H1 (cell line): ENCODE measurements around the gene SVOPL. TPM values are rescaled to one million over a fixed set of nuclear protein-coding genes. Genes with fewer than 3 reads are reported as not detected.

ENCODE experiments used
- CTCF ChIA-PET: fragments of 300-600 bp; sonication (Branson Sonifier 250); formaldehyde crosslinking; loops from one replicate; lab custom pipeline; 2021; ENCODE audit not compliant: partially characterized antibody; lab: Charles Lee
- POLR2A ChIA-PET: fragments of 300-600 bp; sonication (Branson Sonifier 250); formaldehyde crosslinking; loops from one replicate; lab custom pipeline; 2021; ENCODE audit warnings: inconsistent platforms; ENCODE audit not compliant: partially characterized antibody; lab: Charles Lee
- DNase-seq, 2 experiments: peaks; one replicate each; pipeline versions ENCODE4 v3.0.0 to v3.0.0-alpha.2; 2010 to 2022; ENCODE audit warnings: low spot score in 2 of 2, low read depth in 1 of 2, mixed read lengths in 1 of 2
- FAIRE-seq: peaks from 2 replicates; lab custom pipeline; 2011; peaks lifted over from hg19 to GRCh38; lab: Jason Lieb, UNC
- H2AFZ ChIP-seq: 2 replicates; pipeline ENCODE4 v1.8.1; 2012; ENCODE audit warnings: low read length, inconsistent platforms
- H2AK5ac ChIP-seq: 2 replicates; pipeline ENCODE4 v1.6.1; 2013; ENCODE audit warnings: low read depth, low read length
- H2BK120ac ChIP-seq: replicated peaks from 2 replicates; pipeline ENCODE3; 2013; ENCODE audit warnings: low read depth, low read length, inconsistent platforms
- H2BK12ac ChIP-seq: 2 replicates; pipeline ENCODE4 v1.6.1; 2013; ENCODE audit warnings: low read depth, low read length
- H2BK15ac ChIP-seq: 2 replicates; pipeline ENCODE4 v1.6.1; 2013; ENCODE audit warnings: low read length
- H2BK20ac ChIP-seq: 2 replicates; pipeline ENCODE4 v1.6.1; 2013; ENCODE audit warnings: low read length
- H2BK5ac ChIP-seq: 2 replicates; pipeline ENCODE4 v1.6.1; 2013; ENCODE audit warnings: low read depth, low read length
- H3K14ac ChIP-seq: 2 replicates; pipeline ENCODE4 v1.6.1; 2013; ENCODE audit warnings: inconsistent platforms; ENCODE audit not compliant: insufficient read length
- H3K18ac ChIP-seq: 2 replicates; pipeline ENCODE4 v1.6.1; 2013; ENCODE audit warnings: low read length; ENCODE audit errors: extremely low read depth
- H3K23ac ChIP-seq: 2 replicates; pipeline ENCODE4 v1.6.1; 2013; ENCODE audit warnings: inconsistent platforms; ENCODE audit not compliant: insufficient read length
- H3K23me2 ChIP-seq: 2 replicates; pipeline ENCODE4 v1.6.1; 2013; ENCODE audit warnings: low read depth, low read length
- H3K27ac ChIP-seq: 2 replicates; pipeline ENCODE4 v1.6.1; 2011; ENCODE audit warnings: low read depth, low read length, inconsistent platforms
- H3K27me3 ChIP-seq, 4 experiments: replicated peaks in 1 of 4; 1 replicate in 1 of 4; 2 replicates in 3 of 4; pipeline versions ENCODE4 v1.6.1 to v1.8.1; 2011 to 2013; ENCODE audit warnings: low read length in 3 of 4, mild to moderate bottlenecking in 3 of 4, inconsistent platforms in 2 of 4, mixed read lengths in 2 of 4, moderate library complexity in 1 of 4; ENCODE audit not compliant: control insufficient read depth in 3 of 4, insufficient read depth in 3 of 4; ENCODE audit errors: extremely low read depth in 1 of 4
- H3K36me3 ChIP-seq, 4 experiments: 2 replicates each; pipeline versions ENCODE4 v1.6.1 to v1.8.1; 2011 to 2013; ENCODE audit warnings: mild to moderate bottlenecking in 4 of 4, low read length in 3 of 4, moderate library complexity in 2 of 4, control low read depth in 1 of 4, inconsistent platforms in 1 of 4; ENCODE audit not compliant: insufficient read depth in 4 of 4, control insufficient read depth in 2 of 4
- H3K4ac ChIP-seq: replicated peaks from 2 replicates; pipeline ENCODE3; 2013; ENCODE audit warnings: low read length, low read depth, mixed read lengths, inconsistent platforms; ENCODE audit not compliant: insufficient read length
- H3K4me1 ChIP-seq, 4 experiments: replicated peaks in 1 of 4; 1 replicate in 1 of 4; 2 replicates in 3 of 4; pipeline versions ENCODE4 v1.6.1 to v1.8.1; 2011 to 2013; ENCODE audit warnings: low read length in 3 of 4, inconsistent platforms in 2 of 4, mixed read lengths in 1 of 4; ENCODE audit not compliant: insufficient read depth in 4 of 4, control insufficient read depth in 3 of 4
- H3K4me2 ChIP-seq, 2 experiments: 2 replicates each; pipeline versions ENCODE4 v1.6.1 to v1.8.1; 2011 to 2013; ENCODE audit warnings: low read depth in 2 of 2, low read length in 2 of 2, control low read depth in 1 of 2, inconsistent platforms in 1 of 2, mild to moderate bottlenecking in 1 of 2; ENCODE audit not compliant: insufficient read depth in 1 of 2
- H3K4me3 ChIP-seq, 4 experiments: fragments of 200-600, 300-600 bp in 1 of 4; sonication (generic), shearing (Covaris generic), sonication (Bioruptor Twin) in 1 of 4; 2 replicates each; pipeline versions ENCODE4 v1.5.1 to v1.8.1; 2011 to 2016; ENCODE audit warnings: low read length in 4 of 4, low read depth in 3 of 4, control low read depth in 2 of 4, inconsistent platforms in 2 of 4, mild to moderate bottlenecking in 2 of 4, mixed read lengths in 1 of 4, moderate library complexity in 1 of 4; ENCODE audit not compliant: insufficient read depth in 2 of 4; ENCODE audit errors: extremely low read depth in 1 of 4
- H3K56ac ChIP-seq: replicated peaks from 2 replicates; pipeline ENCODE3; 2013; ENCODE audit warnings: low read depth, mild to moderate bottlenecking, mixed read lengths, low read length, inconsistent platforms; ENCODE audit not compliant: insufficient read length
- H3K79me1 ChIP-seq: 2 replicates; pipeline ENCODE4 v1.6.1; 2013; ENCODE audit warnings: low read depth, low read length, control low read depth
- H3K79me2 ChIP-seq, 2 experiments: 2 replicates each; pipeline versions ENCODE4 v1.6.1 to v1.8.1; 2012 to 2013; ENCODE audit warnings: low read length in 2 of 2, mild to moderate bottlenecking in 2 of 2, inconsistent platforms in 1 of 2; ENCODE audit not compliant: insufficient read depth in 2 of 2, control insufficient read depth in 1 of 2
- H3K9ac ChIP-seq, 4 experiments: replicated peaks in 1 of 4; 1 replicate in 1 of 4; 2 replicates in 3 of 4; pipeline versions ENCODE4 v1.6.1 to v1.8.1; 2011 to 2013; ENCODE audit warnings: low read depth in 3 of 4, low read length in 3 of 4, control low read depth in 2 of 4, mild to moderate bottlenecking in 2 of 4, moderate library complexity in 2 of 4, inconsistent platforms in 1 of 4; ENCODE audit errors: extremely low read depth in 1 of 4
- H3K9me3 ChIP-seq, 2 experiments: 2 replicates each; pipeline versions ENCODE4 v1.6.1 to v1.8.1; 2012 to 2013; ENCODE audit warnings: mild to moderate bottlenecking in 2 of 2, moderate library complexity in 2 of 2, control low read depth in 1 of 2, inconsistent platforms in 1 of 2, low read depth in 1 of 2, low read length in 1 of 2, mixed read lengths in 1 of 2; ENCODE audit not compliant: insufficient read depth in 2 of 2
- H4K20me1 ChIP-seq, 2 experiments: replicated peaks in 1 of 2; 2 replicates each; pipeline versions ENCODE3 to v1.8.1; 2011 to 2013; ENCODE audit warnings: inconsistent platforms in 2 of 2, low read length in 2 of 2, mild to moderate bottlenecking in 1 of 2; ENCODE audit not compliant: insufficient read depth in 2 of 2, control insufficient read depth in 1 of 2
- H4K5ac ChIP-seq: 2 replicates; pipeline ENCODE4 v1.6.1; 2013; ENCODE audit warnings: low read length, low read depth, mixed read lengths, inconsistent platforms; ENCODE audit not compliant: insufficient read length
- H4K8ac ChIP-seq: 2 replicates; pipeline ENCODE4 v1.8.0; 2013; ENCODE audit warnings: mild to moderate bottlenecking, moderate library complexity, low read length, inconsistent platforms; ENCODE audit not compliant: insufficient read depth; ENCODE audit errors: extremely low read depth
- H4K91ac ChIP-seq: replicated peaks from 2 replicates; pipeline ENCODE3; 2013; ENCODE audit warnings: low read length, mixed read lengths, inconsistent platforms; ENCODE audit not compliant: insufficient read length
- CTCF ChIP-seq, 3 experiments: IDR thresholded peaks; 1 replicate in 2 of 3; 2 replicates in 1 of 3; pipeline versions ENCODE4 v1.5.1 to v1.6.1; 2011; ENCODE audit warnings: low read length in 3 of 3, mild to moderate bottlenecking in 3 of 3, inconsistent platforms in 2 of 3, low read depth in 1 of 3, moderate library complexity in 1 of 3; ENCODE audit not compliant: insufficient read depth in 1 of 3; ENCODE audit errors: control extremely low read depth in 1 of 3
- FOSL1 ChIP-seq: IDR thresholded peaks from 2 replicates; pipeline ENCODE4 v1.6.1; 2011; ENCODE audit warnings: mild to moderate bottlenecking, low read depth, low read length, moderate library complexity; ENCODE audit not compliant: insufficient read depth
- JUN ChIP-seq: IDR thresholded peaks from 2 replicates; pipeline ENCODE4 v1.6.1; 2011; ENCODE audit warnings: low read depth, mild to moderate bottlenecking, improper control_type of control experiment, low read length
- KDM5A ChIP-seq: fragments of 200-600 bp; IDR thresholded peaks from 2 replicates; pipeline ENCODE4 v1.7.1; 2012; ENCODE audit warnings: mild to moderate bottlenecking, low read length, inconsistent platforms, mixed read lengths
- RAD21 ChIP-seq, 2 experiments: IDR thresholded peaks in 1 of 2; conservative IDR thresholded peaks in 1 of 2; 2 replicates each; pipeline ENCODE4 v1.6.1; 2011; ENCODE audit warnings: low read depth in 2 of 2, low read length in 2 of 2, improper control_type of control experiment in 1 of 2, inconsistent platforms in 1 of 2, mild to moderate bottlenecking in 1 of 2, moderate library complexity in 1 of 2
- WGBS, 2 experiments: shearing (Covaris generic) in 1 of 2; methylation state at CpG; one replicate each; pipeline versions ENCODE4 v1.1.6 to v1.1.7; 2013 to 2015; ENCODE audit warnings: low lambda C conversion rate in 2 of 2, mixed read lengths in 2 of 2, inconsistent platforms in 1 of 2, low coverage in 1 of 2, missing lambda C conversion rate in 1 of 2; ENCODE audit not compliant: insufficient replicate concordance in 2 of 2, insufficient coverage in 1 of 2, insufficient read length in 1 of 2; ENCODE audit errors: extremely low coverage in 1 of 2, missing lambda C conversion rate in 1 of 2; 5-methylcytosine and 5-hydroxymethylcytosine counted together
- polyA plus RNA-seq, 7 experiments: library from polyadenylated mRNA; depleted of rRNA in 3 of 7; stranded (reverse) in 5 of 7; unstranded in 2 of 7; fragments of >200 nt in 5 of 7; fragments of 200-250 nt in 2 of 7; gene quantifications; 1 replicate in 5 of 7; 2 replicates in 1 of 7; 4 replicates in 1 of 7; pipeline versions ENCODE4 v1.2.1 to v1.2.3, GENCODE V29; 2011 to 2013; ENCODE audit warnings: missing spikeins in 2 of 7, mixed read lengths in 2 of 7
- total RNA-seq: library from RNA; stranded (reverse); fragmentation: NEBNext Ultra II Directional; extraction: Animal tissue kit (Norgen Biotek cat#: 25700); gene quantifications from 2 replicates; pipeline ENCODE4 v1.2.1, GENCODE V29; 2021

The SVOPL gene
- total and polyA plus RNA-seq, 2 of the 8 experiments (the other 6 are each of a cell fraction or from before 2014, with no cell fraction given) = 1.1 to 1.4 TPM

- POLR2A ChIA-PET = no interaction called here
- CTCF ChIA-PET = interaction anchor here (0.7 to 1.3 kb wide), 6 partner anchors 15 to 724 kb away, joined by 3 to 4 read pairs (median 4); partner anchors contain the start of gene CREB3L2
- no peak for FAIRE-seq
Observed at GRCh38 chr7:138726288-138726687, 25.1 kb upstream of the SVOPL start.

More at GRCh38 chr7:138726288-138726687, 25.1 kb upstream of the SVOPL start:
- H3K23ac ChIP-seq = no peak overlapping the region
- no peak overlapping the region for H3K4me3 ChIP-seq
- H3K4me2 ChIP-seq = no peak overlapping the region
- H3K18ac ChIP-seq = no peak overlapping the region
- H4K8ac ChIP-seq = no peak overlapping the region
- H2BK20ac ChIP-seq = no peak overlapping the region
- no peak for TF ChIP-seq JUN
- TF ChIP-seq RAD21 (IDR thresholded peaks at IDR 0.05 in 1 of 2, conservative IDR thresholded peaks at IDR 0.05 in 1 of 2; ENCODE audit: low read depth in 2 of 2, low read length in 2 of 2) = peak; percentile 16 to 37; a peak in 3 of 4 replicates
- TF ChIP-seq CTCF (IDR thresholded peaks at IDR 0.05; ENCODE audit: control extremely low read depth in 1 of 3, insufficient read depth in 1 of 3, low read depth in 1 of 3, low read length in 3 of 3) = peak in 2 of 3 experiments; percentile 38; a peak in 2 of 4 replicates
- TF ChIP-seq KDM5A = no peak
- TF ChIP-seq FOSL1 = 0 out of 2 replicates have a peak, but pooled peaks have one; percentile 61
- H2AK5ac ChIP-seq = no peak overlapping the region
- H4K91ac ChIP-seq = no peak overlapping the region
- no peak overlapping the region for H3K27ac ChIP-seq
- H2BK120ac ChIP-seq = no peak overlapping the region
- H3K4ac ChIP-seq = no peak overlapping the region
- H3K9ac ChIP-seq = no peak overlapping the region
- H2BK15ac ChIP-seq = no peak overlapping the region
- H3K23me2 ChIP-seq = no peaks in the 10 kb centered on the region
- H4K5ac ChIP-seq = no peak overlapping the region
- no peaks in the 10 kb centered on the region for H3K79me2 ChIP-seq
- H3K56ac ChIP-seq = no peak overlapping the region
- H3K14ac ChIP-seq = no peak overlapping the region
- H4K20me1 ChIP-seq = no peaks in the 10 kb centered on the region
- 80% methylated on average over 9 of the region's 9 CpGs; no CpG with 5 or more reads in 1 of the 2 experiments for WGBS, 2 experiments
- no peaks in the 10 kb centered on the region for H3K27me3 ChIP-seq
- H3K4me1 ChIP-seq = peaks cover 0 to 3% (median under 1%) of the 10 kb centered on the region in 4 experiments; a peak in 1 of 7 replicates
- no peaks in the 10 kb centered on the region for H3K9me3 ChIP-seq
- no peaks in the 10 kb centered on the region for H3K79me1 ChIP-seq
- no peak for DNase-seq
- no peak overlapping the region for H2BK12ac ChIP-seq
- H2AFZ ChIP-seq = no peak overlapping the region
- no peak overlapping the region for H2BK5ac ChIP-seq
- H3K36me3 ChIP-seq = no peaks in the 10 kb centered on the region
